ENCODE data around the gene KIF4B.

Gene KIF4B

DNA sequence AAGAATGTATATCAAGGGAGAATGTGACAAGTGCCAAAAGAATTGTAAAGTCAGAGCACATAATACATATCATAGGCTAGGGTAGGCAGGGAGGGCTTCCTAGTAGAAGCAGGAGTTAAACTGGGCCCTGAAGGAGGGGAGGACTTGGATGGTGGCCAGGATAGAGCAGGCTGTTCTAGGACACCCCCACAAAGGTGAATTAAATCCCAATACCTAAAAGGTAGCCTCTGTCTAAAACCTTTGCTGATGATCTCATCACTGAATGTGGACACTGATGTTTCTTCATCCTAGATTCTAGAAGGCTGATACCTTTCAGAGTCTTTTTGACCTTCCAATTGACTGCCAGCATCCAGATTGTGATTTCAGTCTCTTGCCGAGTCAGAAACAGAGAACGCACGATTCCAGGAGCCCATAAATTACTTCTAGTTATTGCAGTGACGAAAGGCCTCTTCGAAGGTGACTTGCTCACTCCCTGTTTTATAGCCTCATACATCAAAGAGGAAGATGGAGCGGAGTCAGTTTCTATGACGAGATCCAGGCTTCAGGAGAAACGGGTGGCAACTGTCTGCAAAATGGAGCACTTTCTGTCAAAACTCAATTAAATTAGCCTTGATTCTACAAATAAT lies 43.2 kb downstream of the KIF4B start:
- H3K4me3 ChIP-seq (ENCODE audit: low read length): no peak overlapping the region
- TF ChIP-seq, protein P1, sequence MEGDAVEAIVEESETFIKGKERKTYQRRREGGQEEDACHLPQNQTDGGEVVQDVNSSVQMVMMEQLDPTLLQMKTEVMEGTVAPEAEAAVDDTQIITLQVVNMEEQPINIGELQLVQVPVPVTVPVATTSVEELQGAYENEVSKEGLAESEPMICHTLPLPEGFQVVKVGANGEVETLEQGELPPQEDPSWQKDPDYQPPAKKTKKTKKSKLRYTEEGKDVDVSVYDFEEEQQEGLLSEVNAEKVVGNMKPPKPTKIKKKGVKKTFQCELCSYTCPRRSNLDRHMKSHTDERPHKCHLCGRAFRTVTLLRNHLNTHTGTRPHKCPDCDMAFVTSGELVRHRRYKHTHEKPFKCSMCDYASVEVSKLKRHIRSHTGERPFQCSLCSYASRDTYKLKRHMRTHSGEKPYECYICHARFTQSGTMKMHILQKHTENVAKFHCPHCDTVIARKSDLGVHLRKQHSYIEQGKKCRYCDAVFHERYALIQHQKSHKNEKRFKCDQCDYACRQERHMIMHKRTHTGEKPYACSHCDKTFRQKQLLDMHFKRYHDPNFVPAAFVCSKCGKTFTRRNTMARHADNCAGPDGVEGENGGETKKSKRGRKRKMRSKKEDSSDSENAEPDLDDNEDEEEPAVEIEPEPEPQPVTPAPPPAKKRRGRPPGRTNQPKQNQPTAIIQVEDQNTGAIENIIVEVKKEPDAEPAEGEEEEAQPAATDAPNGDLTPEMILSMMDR (conservative IDR thresholded peaks at IDR 0.05; ENCODE audit: low read depth, low read length): no peak
- DNase-seq (ENCODE audit: low read depth): no peak

DNA sequence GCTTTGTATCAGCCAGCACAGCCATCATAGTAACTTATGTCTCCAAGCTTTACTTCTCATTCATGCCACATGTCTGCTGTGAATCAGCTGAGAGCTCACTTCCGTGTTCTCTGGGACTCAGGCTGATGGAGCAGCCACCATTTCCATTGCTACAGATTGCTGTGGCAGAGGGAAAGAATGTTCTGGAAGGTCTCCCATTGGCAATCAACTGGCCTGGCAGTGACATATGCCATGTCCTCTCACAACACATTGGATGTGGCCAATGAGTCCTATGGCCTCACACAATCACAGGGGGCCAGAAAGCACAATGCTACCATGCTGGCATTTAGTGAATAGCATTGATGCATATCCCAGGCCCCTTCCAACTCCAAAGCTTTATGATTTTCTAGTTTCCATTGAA lies 44.1 kb downstream of the KIF4B start:
- TF ChIP-seq, protein P1 (conservative IDR thresholded peaks at IDR 0.05; ENCODE audit: low read depth, low read length): no peak
- H3K4me3 ChIP-seq (ENCODE audit: low read length): no peak overlapping the region
- DNase-seq (ENCODE audit: low read depth): no peak

GRCh38 chr5:155064580-155064979 lies 51.0 kb downstream of the KIF4B start:
- H3K4me3 ChIP-seq (ENCODE audit: low read length): no peak overlapping the region
- no peak for DNase-seq (ENCODE audit: low read depth)
- TF ChIP-seq, protein P1 (conservative IDR thresholded peaks at IDR 0.05; ENCODE audit: low read depth, low read length): no peak

GRCh38 chr5:155066886-155067595 lies 53.5 kb downstream of the KIF4B start:
- TF ChIP-seq, protein P1 (conservative IDR thresholded peaks at IDR 0.05; ENCODE audit: low read depth, low read length): no peak
- no peak for DNase-seq (ENCODE audit: low read depth)
- no peak overlapping the region for H3K4me3 ChIP-seq (ENCODE audit: low read length)
